ENCODE measurements around the gene TJP1.

- TF ChIP-seq, protein P1, sequence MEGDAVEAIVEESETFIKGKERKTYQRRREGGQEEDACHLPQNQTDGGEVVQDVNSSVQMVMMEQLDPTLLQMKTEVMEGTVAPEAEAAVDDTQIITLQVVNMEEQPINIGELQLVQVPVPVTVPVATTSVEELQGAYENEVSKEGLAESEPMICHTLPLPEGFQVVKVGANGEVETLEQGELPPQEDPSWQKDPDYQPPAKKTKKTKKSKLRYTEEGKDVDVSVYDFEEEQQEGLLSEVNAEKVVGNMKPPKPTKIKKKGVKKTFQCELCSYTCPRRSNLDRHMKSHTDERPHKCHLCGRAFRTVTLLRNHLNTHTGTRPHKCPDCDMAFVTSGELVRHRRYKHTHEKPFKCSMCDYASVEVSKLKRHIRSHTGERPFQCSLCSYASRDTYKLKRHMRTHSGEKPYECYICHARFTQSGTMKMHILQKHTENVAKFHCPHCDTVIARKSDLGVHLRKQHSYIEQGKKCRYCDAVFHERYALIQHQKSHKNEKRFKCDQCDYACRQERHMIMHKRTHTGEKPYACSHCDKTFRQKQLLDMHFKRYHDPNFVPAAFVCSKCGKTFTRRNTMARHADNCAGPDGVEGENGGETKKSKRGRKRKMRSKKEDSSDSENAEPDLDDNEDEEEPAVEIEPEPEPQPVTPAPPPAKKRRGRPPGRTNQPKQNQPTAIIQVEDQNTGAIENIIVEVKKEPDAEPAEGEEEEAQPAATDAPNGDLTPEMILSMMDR (IDR thresholded peaks at IDR 0.05), result no peak
- no peak for TF ChIP-seq POLR2A (IDR thresholded peaks at IDR 0.05)
These were observed 139.9 kb downstream of the TJP1 start for GRCh38 chr15:29682361-29682760.

All from lower leg skin (tissue), 3 donors.